Stimulated activated CD8-positive, alpha-beta memory T cell treated with anti-CD3 and anti-CD28 coated beads, Interleukin-4, amount 100 ng/mL, for 1 hour (primary cell): Measurements from ENCODE around the gene NOL9.
"Not testable (repeated sequence)": the region's sequence is repeated elsewhere in the genome, so short reads cannot be mapped to it uniquely, and the experiment has no call there.

ENCODE experiments used
- DNase-seq, 2 donors: peaks; one replicate each; pipeline ENCODE4 v3.0.0-alpha.2; 2020; ENCODE audit warnings: low read depth in 2 of 2, low spot score in 1 of 2

The NOL9 gene

GRCh38 chr1:6574025-6574620, 19.8 kb upstream of the NOL9 start:
- DNase-seq: no peak

- DNase-seq: no peak
Measured at GRCh38 chr1:6572653-6573383, 18.5 kb upstream of the NOL9 start.

- DNase-seq: no peak
Measured at GRCh38 chr1:6570987-6571386, 16.7 kb upstream of the NOL9 start.

GRCh38 chr1:6570100-6570499, 15.8 kb upstream of the NOL9 start:
- DNase-seq: no peak

GRCh38 chr1:6569033-6569432, 14.7 kb upstream of the NOL9 start:
- DNase-seq: no peak

- DNase-seq: no peak
Measured at GRCh38 chr1:6560267-6560666, 6.0 kb upstream of the NOL9 start.

- DNase-seq: not testable (repeated sequence)
Measured at GRCh38 chr1:6559161-6559560, 4.8 kb upstream of the NOL9 start.

GRCh38 chr1:6557597-6557996, 3.3 kb upstream of the NOL9 start:
- no peak for DNase-seq

GRCh38 chr1:6554907-6555778, 830 bp upstream of the NOL9 start, which contains the start of gene TAS1R1:
TAS1R1 (plus strand) TSS chr1:6555307; CDS start chr1:6555374, 67 bp downstream.
- no peak for DNase-seq

- no peak for DNase-seq
Measured at GRCh38 chr1:6547301-6547700, 7.0 kb downstream of the NOL9 start.

- no peak for DNase-seq
Measured at GRCh38 chr1:6546326-6546725, 8.0 kb downstream of the NOL9 start.

- no peak for DNase-seq
Measured at GRCh38 chr1:6545276-6546112, 8.8 kb downstream of the NOL9 start.

- DNase-seq: no peak
Measured at GRCh38 chr1:6544831-6545230, 9.5 kb downstream of the NOL9 start.

- no peak for DNase-seq
Measured at GRCh38 chr1:6538956-6539355, 15.4 kb downstream of the NOL9 start.

- no peak for DNase-seq
Measured at GRCh38 chr1:6536291-6536690, 18.0 kb downstream of the NOL9 start.

- no peak for DNase-seq
Measured at GRCh38 chr1:6535214-6535613, 19.1 kb downstream of the NOL9 start.

GRCh38 chr1:6534248-6534822, 20.0 kb downstream of the NOL9 start:
- DNase-seq: no peak

- no peak for DNase-seq
Measured at GRCh38 chr1:6531996-6532395, 22.3 kb downstream of the NOL9 start.

- no peak for DNase-seq
Measured at GRCh38 chr1:6530504-6531160, 23.7 kb downstream of the NOL9 start.

- DNase-seq: no peak
Measured at GRCh38 chr1:6528492-6528891, 25.8 kb downstream of the NOL9 start.
